ENCODE results near the gene MAPK1IP1L. TPM values are rescaled to one million over a fixed set of nuclear protein-coding genes. Genes with fewer than 3 reads are reported as not detected.

Gene MAPK1IP1L
- total and polyA plus RNA-seq, 2 of the 8 experiments (the other 6 are each of a cell fraction or from before 2014, with no cell fraction given) = 111 to 228 TPM

DNA sequence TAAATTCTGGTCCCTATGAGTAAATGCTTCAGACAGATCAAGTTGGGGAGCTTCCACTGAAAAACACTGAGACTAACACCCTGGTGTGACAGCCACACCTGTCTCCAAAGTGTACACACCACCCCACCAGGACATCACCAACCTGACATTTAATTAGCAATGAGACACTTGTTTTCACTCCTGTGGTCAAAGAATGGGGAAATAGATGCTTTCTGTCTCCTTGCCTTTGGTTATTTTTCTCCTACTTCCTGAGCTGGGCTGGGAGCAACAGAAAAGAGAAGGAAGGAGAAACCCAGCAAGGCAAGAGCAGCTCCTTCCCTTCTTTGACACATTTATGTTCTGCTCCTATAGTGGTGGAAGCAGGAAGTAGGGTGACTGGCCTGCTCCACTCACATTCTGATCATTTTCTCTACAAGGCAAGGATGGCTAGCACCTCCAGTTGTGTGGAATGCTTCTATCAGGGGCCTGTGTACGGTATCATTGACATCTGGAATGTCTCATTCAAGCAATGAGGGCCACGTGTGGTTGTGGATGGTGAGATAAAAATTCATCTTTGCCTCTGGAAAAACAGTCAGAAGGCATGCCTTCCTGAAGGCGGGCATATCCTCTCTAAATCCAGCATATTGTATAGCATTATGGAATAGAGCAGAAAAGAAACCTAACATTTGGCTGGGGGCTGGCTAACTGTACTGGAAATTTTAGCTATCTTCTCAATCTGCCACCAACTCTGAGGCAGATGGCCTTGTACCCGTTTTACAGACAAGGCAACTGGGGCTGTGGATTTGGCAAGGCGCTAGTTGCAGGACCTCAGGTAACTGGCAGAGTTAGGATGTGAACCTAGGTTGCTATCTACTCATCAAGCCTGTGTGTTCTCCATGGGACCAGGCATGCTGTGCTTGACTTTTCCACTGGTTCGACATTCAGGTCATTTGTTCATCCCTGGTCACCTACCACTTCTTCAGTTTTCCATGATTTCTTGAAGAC is 52.8 kb downstream of the MAPK1IP1L start:
- Histone ChIP-seq H3K14ac (ENCODE audit: insufficient read length) (no peak overlapping the region), H3K9me3 (ENCODE audit: insufficient read depth in 2 of 2, low read depth in 1 of 2, low read length in 1 of 2) (no peaks in the 10 kb centered on the region), H2AK5ac (ENCODE audit: low read depth, low read length) (peak overlapping the region; percentile 71; the same call in 1 of the 2 replicates), H3K27me3 (replicated peaks in 1 of 4; ENCODE audit: control insufficient read depth in 3 of 4, extremely low read depth in 1 of 4, insufficient read depth in 3 of 4, low read length in 3 of 4) (no peaks in the 10 kb centered on the region), H4K8ac (ENCODE audit: extremely low read depth, insufficient read depth, low read length) (no peak overlapping the region), H3K9ac (replicated peaks in 1 of 4; ENCODE audit: extremely low read depth in 1 of 4, low read depth in 3 of 4, low read length in 3 of 4) (no peak overlapping the region), H2BK120ac (replicated peaks; ENCODE audit: low read depth, low read length) (no peak overlapping the region), H3K56ac (replicated peaks; ENCODE audit: insufficient read length, low read depth, low read length) (no peak overlapping the region), H3K4me2 (ENCODE audit: insufficient read depth in 1 of 2, low read depth in 2 of 2, low read length in 2 of 2) (no peak overlapping the region; a peak in 1 of 4 replicates), H4K91ac (replicated peaks; ENCODE audit: insufficient read length, low read length) (no peak overlapping the region), H2AFZ (ENCODE audit: low read length) (0 out of 2 replicates have a peak overlapping the region, but pooled peaks have one; percentile 93), H3K4me3 (ENCODE audit: extremely low read depth in 1 of 4, insufficient read depth in 2 of 4, low read depth in 3 of 4, low read length in 4 of 4) (no peak overlapping the region), H3K18ac (ENCODE audit: extremely low read depth, low read length) (peak overlapping the region; percentile 67; the same call in 1 of the 2 replicates), H4K20me1 (replicated peaks in 1 of 2; ENCODE audit: control insufficient read depth in 1 of 2, insufficient read depth in 2 of 2, low read length in 2 of 2) (no peaks in the 10 kb centered on the region), H3K4me1 (replicated peaks in 1 of 4; ENCODE audit: control insufficient read depth in 3 of 4, insufficient read depth in 4 of 4, low read length in 3 of 4) (peaks cover 12 to 29% (median 17%) of the 10 kb centered on the region in 4 experiments; a peak in 6 of 7 replicates), H2BK12ac (ENCODE audit: low read depth, low read length) (peak overlapping the region; percentile 69; the same call in 1 of the 2 replicates), H3K23me2 (ENCODE audit: low read depth, low read length) (no peaks in the 10 kb centered on the region), H3K27ac (ENCODE audit: low read depth, low read length) (no peak overlapping the region), H3K36me3 (ENCODE audit: control insufficient read depth in 2 of 4, insufficient read depth in 4 of 4, low read length in 3 of 4) (no peaks in the 10 kb centered on the region), H3K79me1 (ENCODE audit: low read depth, low read length) (no peaks in the 10 kb centered on the region), H2BK15ac (ENCODE audit: low read length) (peak overlapping the region; percentile 36; the same call in 1 of the 2 replicates), H3K4ac (replicated peaks; ENCODE audit: insufficient read length, low read depth, low read length) (no peak overlapping the region), H3K79me2 (ENCODE audit: control insufficient read depth in 1 of 2, insufficient read depth in 2 of 2, low read length in 2 of 2) (no peaks in the 10 kb centered on the region), H3K23ac (ENCODE audit: insufficient read length) (no peak overlapping the region), H2BK5ac (ENCODE audit: low read depth, low read length) (peak overlapping the region; percentile 14; the same call in 1 of the 2 replicates), H4K5ac (ENCODE audit: insufficient read length, low read depth, low read length) (no peak overlapping the region), H2BK20ac (ENCODE audit: low read length) (peak overlapping the region; percentile 98)
- DNase-seq (ENCODE audit: low read depth in 1 of 2, low spot score in 2 of 2) (no peak), FAIRE-seq (no peak)
- 94% methylated on average over 6 of the region's 6 CpGs; no CpG with 5 or more reads in 1 of the 2 experiments for WGBS, 2 experiments (ENCODE audit: extremely low coverage in 1 of 2, insufficient coverage in 1 of 2, insufficient read length in 1 of 2, insufficient replicate concordance in 2 of 2, low coverage in 1 of 2, low lambda C conversion rate in 2 of 2, missing lambda C conversion rate in 1 of 2)
- ChIA-PET POLR2A (ENCODE audit: partially characterized antibody) (interaction anchor here (1.1 to 2.6 kb wide), 11 partner anchors 10 to 340 kb away, joined by 3 to 15 read pairs (median 5); partner anchors contain the start of genes ATG14, LGALS3, SOCS4 and WDHD1), CTCF (ENCODE audit: partially characterized antibody) (interaction anchor here (0.6 to 5.1 kb wide), 9 partner anchors 10 to 53 kb away, joined by 3 to 29 read pairs (median 4); partner anchors contain the start of genes LGALS3 and MAPK1IP1L)
- TF ChIP-seq TBP (IDR thresholded peaks at IDR 0.05; ENCODE audit: low read depth, low read length) = no peak
- TF ChIP-seq CEBPB (IDR thresholded peaks at IDR 0.05; ENCODE audit: low read depth, low read length) = no peak

Measured in H1 (cell line).